H1 (cell line): Measurements from ENCODE around the gene SFXN4.

ENCODE experiments used
- POLR2A ChIP-seq, 2 experiments: IDR thresholded peaks; 1 replicate in 1 of 2; 2 replicates in 1 of 2; pipeline ENCODE4 v1.6.1; 2011; ENCODE audit warnings: low read depth in 2 of 2, low read length in 2 of 2, mild to moderate bottlenecking in 2 of 2; ENCODE audit errors: control extremely low read depth in 1 of 2
- SIN3A ChIP-seq, 2 experiments: IDR thresholded peaks in 1 of 2; conservative IDR thresholded peaks in 1 of 2; 2 replicates each; pipeline ENCODE4 v1.6.1; 2011 to 2012; ENCODE audit warnings: low read length in 2 of 2, improper control_type of control experiment in 1 of 2, low read depth in 1 of 2, mild to moderate bottlenecking in 1 of 2

GRCh38 chr10:119132521-119133345 is 32.8 kb downstream of the SFXN4 start:
- TF ChIP-seq POLR2A (IDR thresholded peaks at IDR 0.05; ENCODE audit: control extremely low read depth in 1 of 2, low read depth in 2 of 2, low read length in 2 of 2) (no peak), SIN3A (conservative IDR thresholded peaks at IDR 0.05 in 1 of 2, IDR thresholded peaks at IDR 0.05 in 1 of 2; ENCODE audit: low read depth in 1 of 2, low read length in 2 of 2) (no peak)
